Left lung (tissue), 10 donors: Measurements from ENCODE around the gene FAM13A. TPM values are rescaled to one million over a fixed set of nuclear protein-coding genes. Genes with fewer than 3 reads are reported as not detected.

Source experiments
- ATAC-seq: fragments of 200-7000 bp; cut with Tn5 transposase; one replicate; pipeline ENCODE4 v1.9.1; 2020; ENCODE audit warnings: moderate library complexity
- DNase-seq, 4 donors: peaks; one replicate each; pipeline ENCODE4 v3.0.0-alpha.2; 2013 to 2020
- H3K27ac ChIP-seq, 2 donors: fragments of 200-600 bp; sonication (generic) in 1 of 2; one replicate each; pipeline versions ENCODE4 v1.5.0 to v1.8.0; 2020 to 2021
- H3K27me3 ChIP-seq, 2 donors: fragments of 200-600 bp; sonication (generic) in 1 of 2; one replicate each; pipeline versions ENCODE4 v1.5.0 to v1.8.0; 2020 to 2021
- H3K36me3 ChIP-seq, 2 donors: fragments of 200-600 bp; sonication (generic) in 1 of 2; one replicate each; pipeline versions ENCODE4 v1.5.0 to v1.8.0; 2020 to 2021
- H3K4me1 ChIP-seq, 2 donors: fragments of 200-600 bp; one replicate each; pipeline ENCODE4 v1.8.0; 2021
- H3K4me3 ChIP-seq, 2 donors: fragments of 200-600 bp; sonication (generic) in 1 of 2; one replicate each; pipeline versions ENCODE4 v1.5.0 to v1.8.0; 2020 to 2021; ENCODE audit warnings: mild to moderate bottlenecking in 1 of 2
- H3K9me3 ChIP-seq, 2 donors: fragments of 200-600 bp; sonication (generic) in 1 of 2; one replicate each; pipeline versions ENCODE4 v1.5.0 to v1.8.0; 2020 to 2021
- intact Hi-C, 2 donors: fragments of 100-400 bp; cut with DNase I; formaldehyde crosslinking; loops; one replicate each; pipeline versions ENCODE4 v1.11.2 to v1.14.2; 2022
- polyA plus RNA-seq, 6 donors: library from polyadenylated mRNA; unstranded; fragments of 120-200 nt; gene quantifications; one replicate each; pipeline ENCODE4 v1.2.1, GENCODE V29; 2013; ENCODE audit not compliant: insufficient read length in 6 of 6
- total RNA-seq, 2 donors: library from RNA; stranded (reverse); fragmentation: NEBNext Ultra II Directional; extraction: Animal tissue kit (Norgen Biotek cat#: 25700); gene quantifications; one replicate each; pipeline ENCODE4 v1.2.1, GENCODE V29; 2021
- TF ChIP-seq, protein P1 (sequence below), 2 donors: fragments of 200-600 bp; sonication (generic) in 1 of 2; IDR thresholded peaks; one replicate each; pipeline versions ENCODE4 v1.5.0 to v1.8.0; 2021; ENCODE audit warnings: antibody characterized with exemption in 2 of 2
- donor health status: DM: no; HTN: yes; CAD: no.
- donor health status: DM: no; HTN: no; CAD: no.

The FAM13A gene
- total and polyA plus RNA-seq, 8 donors, result 22.2 to 69.5 (median 52.2) TPM

- H3K27me3 ChIP-seq, result no peaks in the 10 kb centered on the region
- H3K36me3 ChIP-seq, result no peaks in the 10 kb centered on the region
- DNase-seq (no peak), ATAC-seq (no peak)
- H3K9me3 ChIP-seq, result no peaks in the 10 kb centered on the region
- H3K4me3 ChIP-seq, result no peak overlapping the region
- peaks cover 0 to 21% of the 10 kb centered on the region in 2 donors for H3K4me1 ChIP-seq
- intact Hi-C loops, result no loop called here
- no peak overlapping the region for H3K27ac ChIP-seq
- TF ChIP-seq, protein P1, sequence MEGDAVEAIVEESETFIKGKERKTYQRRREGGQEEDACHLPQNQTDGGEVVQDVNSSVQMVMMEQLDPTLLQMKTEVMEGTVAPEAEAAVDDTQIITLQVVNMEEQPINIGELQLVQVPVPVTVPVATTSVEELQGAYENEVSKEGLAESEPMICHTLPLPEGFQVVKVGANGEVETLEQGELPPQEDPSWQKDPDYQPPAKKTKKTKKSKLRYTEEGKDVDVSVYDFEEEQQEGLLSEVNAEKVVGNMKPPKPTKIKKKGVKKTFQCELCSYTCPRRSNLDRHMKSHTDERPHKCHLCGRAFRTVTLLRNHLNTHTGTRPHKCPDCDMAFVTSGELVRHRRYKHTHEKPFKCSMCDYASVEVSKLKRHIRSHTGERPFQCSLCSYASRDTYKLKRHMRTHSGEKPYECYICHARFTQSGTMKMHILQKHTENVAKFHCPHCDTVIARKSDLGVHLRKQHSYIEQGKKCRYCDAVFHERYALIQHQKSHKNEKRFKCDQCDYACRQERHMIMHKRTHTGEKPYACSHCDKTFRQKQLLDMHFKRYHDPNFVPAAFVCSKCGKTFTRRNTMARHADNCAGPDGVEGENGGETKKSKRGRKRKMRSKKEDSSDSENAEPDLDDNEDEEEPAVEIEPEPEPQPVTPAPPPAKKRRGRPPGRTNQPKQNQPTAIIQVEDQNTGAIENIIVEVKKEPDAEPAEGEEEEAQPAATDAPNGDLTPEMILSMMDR (IDR thresholded peaks at IDR 0.05), result no peak
These were observed 257.1 kb downstream of the FAM13A start for GRCh38 chr4:88799900-88800299.

DNA sequence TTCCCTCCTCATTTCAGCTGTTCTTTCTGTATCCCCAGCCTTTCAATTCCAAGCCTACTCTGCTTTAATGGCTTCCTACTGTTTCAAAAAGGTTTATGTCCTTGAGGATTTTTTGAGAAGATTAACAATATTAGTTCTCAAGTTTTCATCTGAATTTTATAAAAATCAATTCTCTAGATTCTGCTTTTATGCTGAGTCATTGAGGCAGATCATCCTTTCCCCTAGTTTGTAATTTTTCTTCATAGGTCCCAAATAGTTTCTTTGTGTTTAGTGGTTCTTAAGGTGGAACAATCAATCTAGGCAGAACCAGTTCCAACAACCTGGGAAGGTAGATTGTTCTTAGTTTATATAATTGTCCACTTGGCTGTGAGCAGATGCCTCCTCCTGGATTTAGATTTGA, 259.3 kb downstream of the FAM13A start:
- no peak for ATAC-seq
- no peaks in the 10 kb centered on the region for H3K9me3 ChIP-seq
- no peak overlapping the region for H3K4me3 ChIP-seq

DNA sequence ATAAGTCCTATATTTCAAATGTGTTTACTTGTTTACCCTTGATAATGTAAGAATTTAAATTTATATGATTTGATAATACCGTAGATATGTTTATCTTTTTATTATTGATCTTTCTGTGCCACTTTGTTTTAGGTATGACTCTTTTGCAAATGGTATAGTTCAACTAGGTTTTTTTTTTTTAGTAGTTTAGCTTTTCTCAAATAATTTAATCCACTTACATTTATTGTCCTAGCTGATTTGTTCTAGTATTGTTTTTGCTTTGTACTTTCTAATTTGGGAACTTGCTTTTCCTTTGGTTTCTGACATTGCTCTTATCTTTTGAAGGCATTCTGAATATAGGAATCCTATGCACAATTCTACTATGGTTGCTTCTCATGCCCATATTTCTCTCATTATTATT, 260.4 kb downstream of the FAM13A start:
- no peak overlapping the region for H3K4me3 ChIP-seq
- no peaks in the 10 kb centered on the region for H3K9me3 ChIP-seq
- no peak for DNase-seq
- no peaks in the 10 kb centered on the region for H3K36me3 ChIP-seq
- peaks cover 0 to 14% of the 10 kb centered on the region in 2 donors for H3K4me1 ChIP-seq
- H3K27ac ChIP-seq, result no peak overlapping the region
- intact Hi-C loops, result no loop called here
- H3K27me3 ChIP-seq, result no peaks in the 10 kb centered on the region
- ATAC-seq, result no peak
- TF ChIP-seq, protein P1 (IDR thresholded peaks at IDR 0.05), result no peak

More for the DNA sequence above, 259.3 kb downstream of the FAM13A start:
- TF ChIP-seq, protein P1 (IDR thresholded peaks at IDR 0.05), result no peak
- no peak overlapping the region for H3K27ac ChIP-seq
- DNase-seq, result no peak
- intact Hi-C loops, result no loop called here
- H3K4me1 ChIP-seq, result peaks cover 0 to 10% of the 10 kb centered on the region in 2 donors
- no peaks in the 10 kb centered on the region for H3K36me3 ChIP-seq
- H3K27me3 ChIP-seq, result no peaks in the 10 kb centered on the region

DNA sequence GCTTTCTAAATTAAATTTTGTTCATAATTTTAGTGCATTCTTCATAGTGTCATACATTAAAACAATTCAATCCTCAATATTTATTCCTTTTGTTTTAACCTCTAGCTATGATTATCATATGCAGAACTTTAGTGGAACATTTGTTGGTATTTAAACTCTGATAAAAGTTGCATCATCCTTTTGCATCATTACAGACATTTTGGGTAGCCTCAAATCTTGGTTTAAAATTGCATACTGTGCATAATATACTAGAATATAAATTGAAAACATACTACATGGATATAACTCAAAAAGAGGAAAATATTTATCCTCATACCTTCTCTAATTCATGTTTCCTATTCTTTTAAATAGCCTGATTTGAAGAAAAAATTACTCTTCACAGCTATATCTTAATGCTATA, 262.0 kb downstream of the FAM13A start:
- Histone ChIP-seq H3K4me3 (no peak overlapping the region), H3K9me3 (no peaks in the 10 kb centered on the region), H3K27ac (no peak overlapping the region), H3K27me3 (no peaks in the 10 kb centered on the region), H3K36me3 (no peaks in the 10 kb centered on the region), H3K4me1 (peaks cover 0 to 14% of the 10 kb centered on the region in 2 donors)
- intact Hi-C loops, result no loop called here
- no peak for ATAC-seq
- TF ChIP-seq, protein P1 (IDR thresholded peaks at IDR 0.05), result no peak
- no peak for DNase-seq

- no peak overlapping the region for H3K27ac ChIP-seq
- no peaks in the 10 kb centered on the region for H3K9me3 ChIP-seq
- peaks cover 0 to 6% of the 10 kb centered on the region in 2 donors for H3K36me3 ChIP-seq
- DNase-seq (no peak), ATAC-seq (no peak)
- no peak overlapping the region for H3K4me3 ChIP-seq
- TF ChIP-seq, protein P1 (IDR thresholded peaks at IDR 0.05), result no peak
- H3K27me3 ChIP-seq, result no peaks in the 10 kb centered on the region
- intact Hi-C loops, result no loop called here
- H3K4me1 ChIP-seq, result peaks cover 0 to 14% of the 10 kb centered on the region in 2 donors
These were observed 262.8 kb downstream of the FAM13A start for GRCh38 chr4:88794087-88794690.
